ENCODE data around the gene TXNRD3. TPM values are rescaled to one million over a fixed set of nuclear protein-coding genes. Genes with fewer than 3 reads are reported as not detected.

Gene TXNRD3
- total and polyA plus RNA-seq, 4 donors: 7.0 to 11.0 (median 7.7) TPM

DNA sequence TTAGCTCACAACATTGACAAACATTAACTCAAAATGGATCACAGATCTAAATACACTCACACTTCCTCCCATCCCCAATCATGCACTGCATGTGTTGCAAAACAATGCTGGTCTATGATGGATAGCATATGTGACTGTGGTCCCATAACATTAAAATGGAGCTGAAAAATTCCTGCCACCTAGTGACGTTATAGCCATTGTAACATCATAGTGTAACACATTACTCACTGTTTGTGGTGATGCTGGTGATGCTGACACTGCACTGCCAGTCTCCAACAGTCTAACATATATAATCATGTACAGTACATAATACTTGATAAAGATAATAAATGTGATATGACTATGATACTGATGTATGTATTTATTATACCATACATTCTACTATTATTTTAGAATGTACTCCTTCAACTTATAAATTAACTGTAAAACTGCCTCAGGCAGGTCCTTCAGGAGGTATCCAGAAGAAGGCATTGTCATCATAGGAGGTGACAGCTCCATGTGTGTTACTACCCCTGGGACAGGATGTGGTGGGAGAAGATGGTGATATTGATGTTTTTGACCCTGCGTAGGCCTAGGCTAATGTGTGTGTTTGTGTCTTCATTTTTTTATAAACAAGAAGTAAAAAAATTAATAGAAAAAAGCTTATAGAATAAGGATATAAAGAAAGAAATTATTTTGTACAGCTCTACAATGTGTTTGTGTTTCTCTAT, 41.3 kb downstream of the TXNRD3 start:
- no peaks in the 10 kb centered on the region for H3K27me3 ChIP-seq (ENCODE audit: control insufficient read depth in 4 of 4, insufficient read depth in 4 of 4, low read length in 3 of 4)
- H3K9ac ChIP-seq (ENCODE audit: low read depth in 1 of 2, low read length in 2 of 2): no peak overlapping the region
- H3K36me3 ChIP-seq (ENCODE audit: control insufficient read depth in 4 of 4, insufficient read depth in 3 of 4, low read depth in 1 of 4, low read length in 3 of 4): peaks cover 4 to 25% (median 21%) of the 10 kb centered on the region in 4 donors
- no peak for DNase-seq (ENCODE audit: low spot score)
- H3K27ac ChIP-seq (ENCODE audit: low read depth in 1 of 2, low read length in 2 of 2): no peak overlapping the region
- WGBS: 84% methylated on average over 2 of the region's 2 CpGs
- H3K4me1 ChIP-seq (ENCODE audit: control insufficient read depth in 4 of 4, insufficient read depth in 4 of 4, low read length in 3 of 4): no peaks in the 10 kb centered on the region
- TF ChIP-seq, protein P1, sequence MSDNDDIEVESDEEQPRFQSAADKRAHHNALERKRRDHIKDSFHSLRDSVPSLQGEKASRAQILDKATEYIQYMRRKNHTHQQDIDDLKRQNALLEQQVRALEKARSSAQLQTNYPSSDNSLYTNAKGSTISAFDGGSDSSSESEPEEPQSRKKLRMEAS (IDR thresholded peaks at IDR 0.05): no peak
- no peak for TF ChIP-seq SP1 (IDR thresholded peaks at IDR 0.05)
- TF ChIP-seq, protein P2, sequence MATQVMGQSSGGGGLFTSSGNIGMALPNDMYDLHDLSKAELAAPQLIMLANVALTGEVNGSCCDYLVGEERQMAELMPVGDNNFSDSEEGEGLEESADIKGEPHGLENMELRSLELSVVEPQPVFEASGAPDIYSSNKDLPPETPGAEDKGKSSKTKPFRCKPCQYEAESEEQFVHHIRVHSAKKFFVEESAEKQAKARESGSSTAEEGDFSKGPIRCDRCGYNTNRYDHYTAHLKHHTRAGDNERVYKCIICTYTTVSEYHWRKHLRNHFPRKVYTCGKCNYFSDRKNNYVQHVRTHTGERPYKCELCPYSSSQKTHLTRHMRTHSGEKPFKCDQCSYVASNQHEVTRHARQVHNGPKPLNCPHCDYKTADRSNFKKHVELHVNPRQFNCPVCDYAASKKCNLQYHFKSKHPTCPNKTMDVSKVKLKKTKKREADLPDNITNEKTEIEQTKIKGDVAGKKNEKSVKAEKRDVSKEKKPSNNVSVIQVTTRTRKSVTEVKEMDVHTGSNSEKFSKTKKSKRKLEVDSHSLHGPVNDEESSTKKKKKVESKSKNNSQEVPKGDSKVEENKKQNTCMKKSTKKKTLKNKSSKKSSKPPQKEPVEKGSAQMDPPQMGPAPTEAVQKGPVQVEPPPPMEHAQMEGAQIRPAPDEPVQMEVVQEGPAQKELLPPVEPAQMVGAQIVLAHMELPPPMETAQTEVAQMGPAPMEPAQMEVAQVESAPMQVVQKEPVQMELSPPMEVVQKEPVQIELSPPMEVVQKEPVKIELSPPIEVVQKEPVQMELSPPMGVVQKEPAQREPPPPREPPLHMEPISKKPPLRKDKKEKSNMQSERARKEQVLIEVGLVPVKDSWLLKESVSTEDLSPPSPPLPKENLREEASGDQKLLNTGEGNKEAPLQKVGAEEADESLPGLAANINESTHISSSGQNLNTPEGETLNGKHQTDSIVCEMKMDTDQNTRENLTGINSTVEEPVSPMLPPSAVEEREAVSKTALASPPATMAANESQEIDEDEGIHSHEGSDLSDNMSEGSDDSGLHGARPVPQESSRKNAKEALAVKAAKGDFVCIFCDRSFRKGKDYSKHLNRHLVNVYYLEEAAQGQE (IDR thresholded peaks at IDR 0.05): no peak
- TF ChIP-seq ATF3 (IDR thresholded peaks at IDR 0.05): no peak
- no peak for TF ChIP-seq EGR1 (IDR thresholded peaks at IDR 0.05; ENCODE audit: low read depth in 2 of 2)
- no peak for TF ChIP-seq JUND (IDR thresholded peaks at IDR 0.05)
- TF ChIP-seq ZBTB33 (IDR thresholded peaks at IDR 0.05): no peak
- TF ChIP-seq FOXA2 (IDR thresholded peaks at IDR 0.05): no peak
- TF ChIP-seq FOXA1 (IDR thresholded peaks at IDR 0.05): no peak
- TF ChIP-seq NR2F2 (IDR thresholded peaks at IDR 0.05): no peak
- TF ChIP-seq HNF4A (conservative IDR thresholded peaks at IDR 0.05): no peak
- TF ChIP-seq GABPA (IDR thresholded peaks at IDR 0.05 in 1 of 2, conservative IDR thresholded peaks at IDR 0.05 in 1 of 2): no peak
- no peak for TF ChIP-seq RXRA (IDR thresholded peaks at IDR 0.05)
- TF ChIP-seq TAF1 (conservative IDR thresholded peaks at IDR 0.05): no peak
- no peak for TF ChIP-seq CTCF (IDR thresholded peaks at IDR 0.05; ENCODE audit: low read depth, low read length, missing input control)
- no peak for TF ChIP-seq RAD21 (IDR thresholded peaks at IDR 0.05)
- TF ChIP-seq YY1 (IDR thresholded peaks at IDR 0.05): no peak
- TF ChIP-seq HNF4G (IDR thresholded peaks at IDR 0.05): no peak
- no peak overlapping the region for H3K4me3 ChIP-seq (ENCODE audit: low read depth in 1 of 3, low read length in 3 of 3)
- H3K9me3 ChIP-seq (ENCODE audit: control insufficient read depth in 4 of 4, low read length in 3 of 4): no peaks in the 10 kb centered on the region

Data from liver (tissue), 9 donors.